Upper lobe of left lung (tissue), 6 donors: ENCODE measurements around the gene SBF2. TPM values are rescaled to one million over a fixed set of nuclear protein-coding genes. Genes with fewer than 3 reads are reported as not detected.
A peak's percentile ranks its signal among the peaks of the same experiment; 100 is the strongest.

Experiments
- ATAC-seq, 2 donors: fragments of 200-7000 bp; cut with Tn5 transposase; one replicate each; pipeline ENCODE4 v1.9.1; 2022; ENCODE audit warnings: mild to moderate bottlenecking in 2 of 2, moderate library complexity in 2 of 2; ENCODE audit not compliant: low FRiP score in 2 of 2
- DNase-seq, 2 donors: peaks; one replicate each; pipeline ENCODE4 v3.0.0-alpha.2; 2019 to 2020
- H3K27ac ChIP-seq, 4 donors: fragments of 200-600 bp; sonication (generic); one replicate each; pipeline ENCODE4 v1.5.1; 2016 to 2019
- H3K27me3 ChIP-seq, 4 donors: fragments of 200-600 bp; sonication (generic); one replicate each; pipeline ENCODE4 v1.5.1; 2017 to 2019
- H3K36me3 ChIP-seq, 4 donors: fragments of 200-600 bp; sonication (generic); one replicate each; pipeline ENCODE4 v1.5.1; 2016 to 2019
- H3K4me1 ChIP-seq, 4 donors: fragments of 200-600 bp; sonication (generic); one replicate each; pipeline ENCODE4 v1.5.1; 2018 to 2019
- H3K4me3 ChIP-seq, 4 donors: fragments of 200-600 bp; sonication (generic); one replicate each; pipeline ENCODE4 v1.5.1; 2017 to 2019; ENCODE audit warnings: mild to moderate bottlenecking in 2 of 4, moderate library complexity in 1 of 4
- H3K9me3 ChIP-seq, 4 donors: fragments of 200-600 bp; sonication (generic); one replicate each; pipeline ENCODE4 v1.5.1; 2018 to 2019
- EP300 ChIP-seq, 4 donors: sonication (generic); formaldehyde crosslinking; IDR thresholded peaks; one replicate each; pipeline ENCODE4 v1.5.1; 2017; ENCODE audit warnings: antibody characterized with exemption in 4 of 4, control low read depth in 2 of 4
- POLR2A ChIP-seq, 4 donors: fragments of 450-650 bp; IDR thresholded peaks; one replicate each; pipeline ENCODE4 v1.5.1; 2016 to 2017; ENCODE audit warnings: antibody characterized with exemption in 4 of 4, mild to moderate bottlenecking in 2 of 4
- POLR2AphosphoS5 ChIP-seq, 2 donors: sonication (generic); formaldehyde crosslinking; IDR thresholded peaks; one replicate each; pipeline ENCODE4 v1.5.1; 2017; ENCODE audit warnings: antibody characterized with exemption in 2 of 2
- WGBS, 2 donors: methylation state at CpG; one replicate each; pipeline ENCODE4 v1.1.5; 2017 to 2018; 5-methylcytosine and 5-hydroxymethylcytosine counted together
- total RNA-seq, 6 donors: library from RNA; depleted of rRNA in 4 of 6; stranded (reverse); fragments of >200 nt in 4 of 6; gene quantifications; one replicate each; pipeline versions ENCODE4 v1.1.0 to v1.2.1, GENCODE V29; 2016 to 2021
- TF ChIP-seq, protein P1 (sequence below), 6 experiments: fragments of 450-650 bp in 4 of 6; fragments of 200-600 bp in 2 of 6; sonication (generic) in 2 of 6; IDR thresholded peaks; one replicate each; pipeline ENCODE4 v1.5.1; 2016 to 2019; ENCODE audit warnings: antibody characterized with exemption in 6 of 6
- donor health status: DM: no; HTN: no; CAD: no; lungs with moderate emphysema.
- donor health status: DM: no; HTN: yes; CAD: no; lungs with severe emphysema.

Gene SBF2
- total RNA-seq, 6 donors from 2014 or later: 22.2 to 54.5 (median 41.2) TPM

DNA sequence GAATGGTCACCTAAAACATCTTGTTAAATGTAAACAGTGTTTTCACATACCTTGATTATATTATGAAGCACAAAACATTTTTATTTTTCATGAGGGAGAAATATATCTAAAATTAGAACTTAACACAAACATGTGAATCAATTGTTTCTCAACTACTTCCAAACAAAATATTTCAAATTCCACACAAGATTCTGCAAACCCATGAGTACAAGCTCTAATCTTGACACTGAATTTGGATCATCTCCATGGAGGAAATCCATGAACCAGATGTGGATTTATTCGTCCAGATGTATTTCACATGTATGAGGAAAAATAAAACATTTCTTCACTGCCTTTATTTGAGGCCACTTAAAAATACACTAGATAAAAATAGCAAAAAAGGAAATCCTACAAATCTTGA is 184.2 kb downstream of the SBF2 start:
- Histone ChIP-seq H3K27me3 (no peaks in the 10 kb centered on the region), H3K4me3 (no peak overlapping the region), H3K36me3 (no peaks in the 10 kb centered on the region), H3K4me1 (peaks cover 0 to 8% (median 4%) of the 10 kb centered on the region in 4 donors), H3K27ac (peak overlapping the region in 1 of 4 donors; percentile 53), H3K9me3 (no peaks in the 10 kb centered on the region)
- DNase-seq (no peak), ATAC-seq (peak in 1 of 2 donors; percentile 51)
- WGBS, 2 donors: 42 to 48% methylated on average over 1 of the region's 1 CpG
- no peak for TF ChIP-seq POLR2AphosphoS5 (IDR thresholded peaks at IDR 0.05)

DNA sequence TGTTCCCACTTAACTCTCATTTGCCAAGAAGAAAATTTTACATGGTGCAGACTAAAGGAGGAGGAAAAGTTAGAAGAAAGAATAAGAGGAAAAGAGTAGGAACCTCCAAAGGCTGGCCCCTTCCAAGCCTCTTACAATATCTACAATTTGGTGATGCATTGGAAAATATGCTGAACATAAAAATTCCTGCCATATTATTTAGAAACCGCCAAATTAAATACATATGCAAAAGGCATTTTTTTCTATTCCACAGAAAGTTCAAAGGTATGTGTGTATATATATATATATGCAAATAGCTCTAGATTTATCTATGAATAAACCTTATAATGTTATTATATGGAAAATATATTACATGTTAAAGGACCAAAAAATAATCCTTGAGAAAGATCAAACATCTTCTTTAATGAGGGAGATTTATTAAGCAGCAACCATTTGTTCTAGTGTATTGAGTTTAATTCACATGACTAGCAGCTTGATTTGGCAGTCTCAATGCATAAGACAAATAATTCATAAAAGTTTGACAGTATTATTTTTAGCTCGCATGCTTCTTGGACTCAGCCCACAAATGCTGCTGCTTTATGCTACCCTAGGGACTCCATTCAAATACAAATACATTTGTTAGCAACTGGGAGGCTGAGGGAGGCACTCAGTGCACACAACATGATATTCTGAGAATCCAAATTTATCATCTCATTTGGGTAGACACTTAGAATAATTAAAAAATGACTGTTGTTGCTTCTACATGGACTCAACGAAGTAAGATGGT is 184.9 kb downstream of the SBF2 start:
- DNase-seq: no peak

DNA sequence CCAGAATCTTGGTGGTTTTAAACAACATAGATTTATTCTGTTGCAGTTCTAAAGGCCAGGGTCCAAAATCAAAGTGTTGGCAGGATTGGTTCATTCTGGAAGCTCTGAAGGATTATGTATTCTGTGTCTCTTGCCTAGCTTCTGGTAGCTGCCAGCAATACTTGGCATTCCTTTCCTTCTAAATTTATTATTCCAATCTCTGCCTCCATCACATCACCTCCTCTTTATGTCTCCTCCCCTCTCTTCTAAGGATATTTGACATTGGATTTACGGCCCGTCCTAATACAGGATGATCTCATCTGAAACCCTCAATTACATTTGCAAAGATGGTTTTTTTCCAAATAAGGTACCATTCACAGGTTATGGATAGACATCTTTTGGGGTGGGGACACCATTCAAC is 186.5 kb downstream of the SBF2 start:
- Histone ChIP-seq H3K36me3 (no peaks in the 10 kb centered on the region), H3K27me3 (no peaks in the 10 kb centered on the region), H3K4me3 (no peak overlapping the region), H3K27ac (no peak overlapping the region), H3K9me3 (no peaks in the 10 kb centered on the region), H3K4me1 (peaks cover 0 to 8% (median 4%) of the 10 kb centered on the region in 4 donors)
- ATAC-seq: no peak
- DNase-seq: no peak
- 77 to 97% methylated on average over 2 of the region's 2 CpGs for WGBS, 2 donors
- no peak for TF ChIP-seq EP300 (IDR thresholded peaks at IDR 0.05)
- TF ChIP-seq POLR2AphosphoS5 (IDR thresholded peaks at IDR 0.05): no peak
- TF ChIP-seq POLR2A (IDR thresholded peaks at IDR 0.05): no peak
- TF ChIP-seq, protein P1, sequence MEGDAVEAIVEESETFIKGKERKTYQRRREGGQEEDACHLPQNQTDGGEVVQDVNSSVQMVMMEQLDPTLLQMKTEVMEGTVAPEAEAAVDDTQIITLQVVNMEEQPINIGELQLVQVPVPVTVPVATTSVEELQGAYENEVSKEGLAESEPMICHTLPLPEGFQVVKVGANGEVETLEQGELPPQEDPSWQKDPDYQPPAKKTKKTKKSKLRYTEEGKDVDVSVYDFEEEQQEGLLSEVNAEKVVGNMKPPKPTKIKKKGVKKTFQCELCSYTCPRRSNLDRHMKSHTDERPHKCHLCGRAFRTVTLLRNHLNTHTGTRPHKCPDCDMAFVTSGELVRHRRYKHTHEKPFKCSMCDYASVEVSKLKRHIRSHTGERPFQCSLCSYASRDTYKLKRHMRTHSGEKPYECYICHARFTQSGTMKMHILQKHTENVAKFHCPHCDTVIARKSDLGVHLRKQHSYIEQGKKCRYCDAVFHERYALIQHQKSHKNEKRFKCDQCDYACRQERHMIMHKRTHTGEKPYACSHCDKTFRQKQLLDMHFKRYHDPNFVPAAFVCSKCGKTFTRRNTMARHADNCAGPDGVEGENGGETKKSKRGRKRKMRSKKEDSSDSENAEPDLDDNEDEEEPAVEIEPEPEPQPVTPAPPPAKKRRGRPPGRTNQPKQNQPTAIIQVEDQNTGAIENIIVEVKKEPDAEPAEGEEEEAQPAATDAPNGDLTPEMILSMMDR (IDR thresholded peaks at IDR 0.05): no peak

More for the DNA sequence above, 184.9 kb downstream of the SBF2 start:
- WGBS, 2 donors: 56 to 63% methylated on average over 3 of the region's 3 CpGs
- TF ChIP-seq POLR2AphosphoS5 (IDR thresholded peaks at IDR 0.05): no peak
- TF ChIP-seq, protein P1 (IDR thresholded peaks at IDR 0.05): no peak
- no peak for TF ChIP-seq EP300 (IDR thresholded peaks at IDR 0.05)
- TF ChIP-seq POLR2A (IDR thresholded peaks at IDR 0.05): no peak
- H3K4me3 ChIP-seq: no peak overlapping the region
- H3K4me1 ChIP-seq: peaks cover 0 to 8% (median 4%) of the 10 kb centered on the region in 4 donors
- peak overlapping the region in 1 of 4 donors; percentile 53 for H3K27ac ChIP-seq
- no peaks in the 10 kb centered on the region for H3K36me3 ChIP-seq
- ATAC-seq: peak in 1 of 2 donors; percentile 49
- no peaks in the 10 kb centered on the region for H3K9me3 ChIP-seq
- no peaks in the 10 kb centered on the region for H3K27me3 ChIP-seq

DNA sequence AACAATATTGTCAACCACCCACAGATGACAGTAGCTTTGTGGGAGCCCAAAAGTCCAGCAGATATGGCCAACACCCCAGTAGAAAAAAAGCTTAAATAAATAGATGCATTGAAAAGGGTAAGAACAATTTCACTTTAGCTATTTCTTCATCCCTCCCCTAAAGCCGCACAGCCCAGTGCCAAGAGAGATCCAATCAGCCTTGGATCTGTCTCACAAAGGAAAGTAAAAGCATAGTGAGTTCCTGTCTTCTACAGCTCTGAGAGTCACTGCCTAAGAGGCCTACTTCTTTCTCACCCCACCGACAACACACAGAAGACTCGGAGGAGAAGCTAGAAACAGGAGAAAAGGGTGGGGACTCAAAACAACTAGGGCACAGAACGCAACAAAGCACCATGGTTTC is 196.4 kb downstream of the SBF2 start:
- no peak for TF ChIP-seq EP300 (IDR thresholded peaks at IDR 0.05)
- no peak for TF ChIP-seq POLR2AphosphoS5 (IDR thresholded peaks at IDR 0.05)
- TF ChIP-seq, protein P1 (IDR thresholded peaks at IDR 0.05): no peak
- TF ChIP-seq POLR2A (IDR thresholded peaks at IDR 0.05): no peak
- H3K27me3 ChIP-seq: no peaks in the 10 kb centered on the region
- ATAC-seq (no peak), DNase-seq (no peak)
- H3K9me3 ChIP-seq: peaks cover 3 to 19% (median 9%) of the 10 kb centered on the region in 4 donors
- H3K4me3 ChIP-seq: no peak overlapping the region
- no peaks in the 10 kb centered on the region for H3K4me1 ChIP-seq
- H3K27ac ChIP-seq: no peak overlapping the region
- peaks cover 0 to 4% (median 0%) of the 10 kb centered on the region in 4 donors for H3K36me3 ChIP-seq
- WGBS, 2 donors: 92% methylated on average over 4 of the region's 4 CpGs

DNA sequence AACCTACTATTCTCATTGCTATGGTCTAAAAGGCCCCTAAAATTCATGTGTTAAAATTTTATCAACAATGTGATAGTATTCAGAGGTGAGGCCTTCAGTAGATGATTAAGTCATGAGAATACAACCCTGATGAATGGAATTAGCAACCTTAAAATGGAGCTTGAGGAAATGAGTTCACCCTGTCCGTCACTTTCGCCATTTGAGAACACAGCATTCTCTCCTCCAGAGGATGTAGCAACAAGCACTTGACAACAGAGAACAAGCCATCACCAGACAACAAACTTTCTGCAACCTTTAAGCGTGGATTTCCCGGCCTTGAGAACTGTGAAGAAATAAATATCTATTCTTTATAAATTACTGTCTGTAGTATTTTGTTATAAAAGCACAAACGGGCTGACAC is 197.0 kb downstream of the SBF2 start:
- H3K9me3 ChIP-seq: peaks cover 3 to 19% (median 9%) of the 10 kb centered on the region in 4 donors
- WGBS, 2 donors: 86 to 90% methylated on average over 5 of the region's 5 CpGs
- no peak overlapping the region for H3K4me3 ChIP-seq
- no peak for ATAC-seq
- TF ChIP-seq POLR2AphosphoS5 (IDR thresholded peaks at IDR 0.05) (no peak), POLR2A (IDR thresholded peaks at IDR 0.05) (no peak), EP300 (IDR thresholded peaks at IDR 0.05) (no peak)
- TF ChIP-seq, protein P1 (IDR thresholded peaks at IDR 0.05): no peak
- no peaks in the 10 kb centered on the region for H3K4me1 ChIP-seq
- no peak for DNase-seq
- H3K36me3 ChIP-seq: peaks cover 0 to 4% (median 0%) of the 10 kb centered on the region in 4 donors
- H3K27me3 ChIP-seq: no peaks in the 10 kb centered on the region
- H3K27ac ChIP-seq: no peak overlapping the region
